HS-5 (cell line): ENCODE results near the gene TMEM63B.
"Not testable (repeated sequence)": the region's sequence is repeated elsewhere in the genome, so short reads cannot be mapped to it uniquely, and the experiment has no call there.

ENCODE experiments used
- DNase-seq: peaks from one replicate; pipeline ENCODE4 v3.0.0-alpha.2; 2012; ENCODE audit warnings: low read depth

TMEM63B gene

GRCh38 chr6:44193307-44193910, 66.1 kb downstream of the TMEM63B start:
- no peak for DNase-seq

- no peak for DNase-seq
Measured at GRCh38 chr6:44194326-44194725, 67.0 kb downstream of the TMEM63B start.

GRCh38 chr6:44196351-44196750, 69.0 kb downstream of the TMEM63B start:
- not testable (repeated sequence) for DNase-seq

- DNase-seq, result no peak
Measured at GRCh38 chr6:44198684-44199083, 71.3 kb downstream of the TMEM63B start.

- DNase-seq, result no peak
Measured at GRCh38 chr6:44199883-44200282, 72.5 kb downstream of the TMEM63B start.

GRCh38 chr6:44201200-44201599, 73.8 kb downstream of the TMEM63B start:
- no peak for DNase-seq

GRCh38 chr6:44201638-44202303, 74.4 kb downstream of the TMEM63B start:
- no peak for DNase-seq

GRCh38 chr6:44202332-44202971, 75.1 kb downstream of the TMEM63B start:
- DNase-seq, result no peak

GRCh38 chr6:44202972-44203750, 75.8 kb downstream of the TMEM63B start:
- no peak for DNase-seq

- no peak for DNase-seq
Measured at GRCh38 chr6:44203955-44204354, 76.6 kb downstream of the TMEM63B start.
